Suppressor macrophage treated with lipopolysaccharide for 1 hour (primary cell): Measurements from ENCODE around the gene PDE6G.

Experiments used
- DNase-seq, 3 donors: peaks; one replicate each; pipeline ENCODE4 v3.0.0-alpha.2; 2020 to 2022

PDE6G gene

DNA sequence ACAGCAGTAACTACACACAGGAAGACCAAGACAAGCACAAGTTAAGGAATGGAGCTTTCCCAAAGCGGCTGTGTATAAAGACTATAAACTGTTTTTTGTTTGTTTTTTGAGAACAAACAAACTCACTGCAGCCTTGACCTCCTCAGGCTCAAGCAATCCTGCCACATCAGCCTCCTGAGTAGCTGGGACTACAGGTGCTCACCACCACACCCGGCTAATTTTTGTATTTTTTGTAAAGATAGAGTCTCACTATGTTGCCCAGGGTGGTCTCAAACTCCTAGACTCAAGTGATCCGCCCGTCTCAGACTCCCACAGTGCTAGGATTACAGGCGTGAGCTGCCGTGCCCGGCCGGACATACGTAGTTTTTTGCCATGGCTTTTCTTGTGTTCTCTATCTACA is 4.1 kb upstream of the PDE6G start:
- no peak for DNase-seq

DNA sequence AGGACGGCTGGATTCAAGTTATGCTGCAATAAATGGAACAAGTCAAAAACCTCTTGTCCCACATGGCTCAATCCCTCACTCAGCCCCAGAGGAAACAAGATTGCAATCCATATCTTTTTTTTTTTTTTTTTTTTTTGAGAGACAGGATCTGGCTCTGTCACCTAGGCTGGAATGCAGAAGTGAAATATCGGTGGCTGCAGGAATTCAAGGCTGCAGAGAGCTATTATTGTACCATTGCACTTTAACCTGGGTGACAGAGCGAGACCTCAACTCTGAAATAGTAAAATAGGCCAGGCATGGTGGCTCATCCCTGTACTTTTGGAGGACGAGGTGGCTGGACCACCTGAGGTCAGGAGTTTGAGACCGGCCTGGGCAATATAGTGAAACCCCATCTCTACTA is 2.7 kb upstream of the PDE6G start:
- DNase-seq, result no peak

DNA sequence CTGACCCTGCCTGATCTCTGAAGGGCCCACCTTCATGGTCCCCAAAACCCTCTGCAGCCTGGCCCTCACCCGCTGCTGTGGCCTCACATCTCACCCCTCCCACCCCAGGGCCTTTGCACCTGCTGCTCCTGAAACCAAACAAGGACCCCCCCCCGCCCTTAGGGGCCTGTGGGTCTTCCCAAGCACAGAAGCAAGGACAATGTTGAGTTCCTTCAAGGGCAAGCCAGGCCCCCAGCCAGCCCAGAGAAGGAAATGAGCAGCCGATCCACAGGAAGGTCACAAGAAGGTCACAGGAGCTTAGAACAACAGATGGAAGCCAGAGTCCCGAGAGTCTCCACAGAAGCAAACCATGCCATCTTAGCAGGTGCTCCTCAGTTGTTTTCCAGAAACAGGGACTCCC is 493 bp upstream of the PDE6G start:
- DNase-seq, result no peak

DNA sequence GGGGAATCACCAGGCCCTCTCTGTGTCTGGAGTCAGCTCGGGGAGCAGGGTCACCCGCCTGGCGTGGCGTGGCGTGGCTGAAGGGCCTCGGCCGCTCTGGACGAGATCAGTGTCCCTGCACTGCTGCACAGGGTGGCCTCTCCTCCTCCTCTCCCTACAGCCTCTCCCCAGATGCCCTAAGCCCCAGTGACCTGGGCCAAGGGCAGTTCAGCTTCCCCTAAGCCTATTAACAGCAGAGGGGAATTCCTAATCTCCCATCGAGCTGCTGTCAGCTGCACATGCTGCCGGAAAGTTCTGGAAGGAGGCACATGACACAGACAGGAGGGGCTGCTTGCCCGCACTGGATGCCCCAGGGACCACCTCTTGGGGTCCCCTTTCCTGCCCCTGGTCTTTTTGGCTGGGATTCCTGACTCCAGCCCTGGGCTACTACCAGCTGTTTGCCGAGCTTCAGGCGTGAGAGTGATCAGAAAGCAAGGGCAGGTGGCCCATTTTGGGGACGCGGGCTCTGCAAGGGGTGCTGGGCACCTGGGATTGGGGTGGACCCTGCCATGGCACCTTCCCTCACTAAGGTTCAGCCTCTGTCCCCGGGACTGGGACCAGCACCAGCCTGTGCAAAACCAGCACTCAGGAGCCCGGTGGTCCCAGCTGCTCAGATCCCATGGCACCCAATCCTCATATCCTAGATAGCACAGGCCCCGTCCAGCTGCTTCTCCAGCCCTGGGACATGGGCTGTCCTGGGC is 794 bp downstream of the PDE6G start:
- DNase-seq, result peak; percentile 57 to 77 (median 61)

DNA sequence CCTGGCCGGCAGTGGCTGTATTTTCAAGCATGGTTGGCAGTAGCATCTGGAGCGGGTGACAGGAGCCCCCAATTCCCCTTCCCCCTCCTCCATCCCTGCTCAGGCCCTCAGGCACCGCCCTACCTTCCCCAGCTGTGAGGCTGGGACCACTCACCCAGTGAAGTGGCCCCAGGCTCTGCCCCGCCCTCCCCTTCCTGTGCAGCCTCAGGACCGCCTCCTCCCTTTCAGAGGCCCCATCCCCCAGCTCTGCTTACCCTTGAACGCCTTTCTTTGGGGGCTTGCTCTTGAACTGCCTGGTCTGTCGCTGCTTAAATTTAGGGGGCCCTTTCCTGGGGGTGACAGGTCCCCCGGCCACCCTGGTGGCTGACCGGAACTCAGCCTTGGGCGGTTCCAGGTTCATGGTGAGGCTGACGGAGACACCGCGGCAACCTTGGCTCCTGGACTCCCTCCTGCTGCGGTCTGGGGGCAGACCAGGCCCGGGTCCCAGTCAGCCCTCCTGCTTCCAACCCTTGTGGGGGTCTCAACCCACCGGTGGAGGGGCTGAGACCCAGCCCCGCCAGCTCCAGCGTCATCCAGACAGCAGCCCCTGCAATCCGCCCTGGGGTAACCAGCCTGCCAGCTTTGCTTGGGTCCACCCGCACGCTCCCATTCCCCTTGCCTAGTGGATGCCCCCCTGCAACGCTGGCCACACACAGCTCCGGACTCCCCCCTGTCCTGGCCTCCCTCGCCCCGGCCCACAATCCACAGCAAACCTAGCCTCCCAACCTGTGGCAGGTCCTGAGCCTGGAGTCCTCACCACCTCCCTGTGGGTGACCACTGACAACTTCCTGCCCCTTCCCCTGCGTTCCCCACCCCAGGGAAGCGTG is 3.2 kb downstream of the PDE6G start:
- DNase-seq, result no peak

DNA sequence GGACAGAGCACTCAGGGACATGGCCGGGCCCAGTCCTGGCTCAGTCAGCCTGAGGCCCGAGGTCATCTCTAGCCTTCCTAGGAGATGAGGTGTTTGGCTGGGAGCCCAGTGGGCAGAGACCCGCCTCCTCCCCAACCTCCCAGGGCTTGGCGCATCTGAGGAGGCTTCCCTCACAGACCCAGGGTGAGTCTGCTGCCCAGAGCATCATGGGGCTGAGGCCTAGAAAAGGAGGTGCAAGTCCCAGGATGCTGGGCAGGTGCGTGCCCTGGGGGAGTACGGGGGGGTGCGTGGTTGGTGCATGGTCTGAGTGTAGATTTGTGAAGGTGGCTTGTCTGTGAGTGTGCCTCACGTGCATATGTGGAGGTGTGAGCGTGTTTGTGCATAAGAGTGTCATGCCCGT is 4.7 kb downstream of the PDE6G start:
- no peak for DNase-seq

DNA sequence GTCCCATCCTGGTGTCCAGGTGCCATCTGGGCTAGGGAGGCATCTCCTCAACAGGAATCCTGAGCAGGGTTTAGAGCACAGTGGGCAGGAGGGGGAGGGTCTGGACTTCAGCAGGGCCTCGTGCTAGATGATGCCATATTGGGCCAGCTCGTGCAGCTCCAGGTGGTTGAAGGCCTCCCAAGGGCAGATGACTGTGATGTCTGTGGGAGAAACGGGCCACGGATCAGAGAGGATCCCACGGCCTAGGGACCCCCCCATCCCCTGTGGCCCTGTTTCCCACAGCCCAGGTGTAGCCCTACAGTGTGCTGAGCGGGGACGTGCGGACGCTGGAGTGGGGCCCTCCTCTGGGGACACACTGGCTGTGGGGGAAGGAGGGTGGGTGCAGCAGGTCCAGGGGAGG is 5.4 kb downstream of the PDE6G start:
- no peak for DNase-seq

DNA sequence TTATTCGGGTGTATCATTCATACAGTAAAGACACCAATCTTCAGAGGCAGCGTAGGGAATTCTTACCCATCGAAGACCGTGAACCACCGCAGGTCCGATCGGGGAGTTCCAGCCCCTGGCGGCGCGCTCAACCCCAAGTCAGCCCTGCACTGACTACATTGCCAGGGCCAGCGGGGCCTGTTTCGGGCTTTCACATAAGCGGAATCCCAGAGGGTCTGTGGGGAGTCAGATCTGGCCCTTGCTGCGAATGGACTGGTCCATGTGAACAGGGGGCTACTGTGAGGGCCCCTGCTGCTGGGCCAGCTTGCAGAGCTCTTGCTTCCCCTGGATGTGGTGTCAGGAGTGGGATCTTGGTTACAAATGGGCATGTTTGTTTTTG is 7.6 kb downstream of the PDE6G start:
- no peak for DNase-seq

DNA sequence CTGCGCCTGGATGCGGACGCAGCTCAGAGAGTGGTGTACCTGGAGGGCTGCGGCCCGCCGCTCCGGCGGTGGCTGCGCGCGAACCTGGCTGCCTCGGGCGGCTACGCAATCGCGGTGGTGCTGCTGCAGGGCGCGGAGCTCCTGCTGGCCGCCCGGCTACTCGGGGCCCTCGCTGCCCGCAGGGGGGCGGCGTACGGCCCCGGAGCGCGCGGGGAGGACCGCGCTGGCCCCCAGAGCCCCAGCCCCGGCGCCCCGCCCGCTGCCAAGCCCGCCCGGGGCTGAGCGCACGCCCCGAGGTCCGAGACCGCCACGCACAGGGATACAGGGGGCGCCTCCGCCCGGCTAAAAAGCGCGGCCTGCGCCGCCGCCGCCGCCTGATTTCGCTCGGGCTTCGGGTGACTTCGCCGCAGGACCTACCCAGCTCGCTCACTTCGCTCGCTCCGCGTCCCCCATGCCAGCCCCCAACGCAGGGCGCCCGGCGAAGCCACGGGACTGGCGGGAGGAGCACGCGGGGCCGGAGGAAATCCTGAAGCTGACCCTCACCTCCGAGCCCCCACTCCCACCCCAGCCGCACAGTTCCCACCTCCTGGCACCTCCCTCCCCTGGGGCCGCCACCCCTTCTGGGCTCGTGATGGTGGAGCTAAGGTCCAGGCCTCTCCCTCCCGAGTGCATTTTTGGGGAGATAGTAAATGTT is 8.2 kb downstream of the PDE6G start:
- no peak for DNase-seq

DNA sequence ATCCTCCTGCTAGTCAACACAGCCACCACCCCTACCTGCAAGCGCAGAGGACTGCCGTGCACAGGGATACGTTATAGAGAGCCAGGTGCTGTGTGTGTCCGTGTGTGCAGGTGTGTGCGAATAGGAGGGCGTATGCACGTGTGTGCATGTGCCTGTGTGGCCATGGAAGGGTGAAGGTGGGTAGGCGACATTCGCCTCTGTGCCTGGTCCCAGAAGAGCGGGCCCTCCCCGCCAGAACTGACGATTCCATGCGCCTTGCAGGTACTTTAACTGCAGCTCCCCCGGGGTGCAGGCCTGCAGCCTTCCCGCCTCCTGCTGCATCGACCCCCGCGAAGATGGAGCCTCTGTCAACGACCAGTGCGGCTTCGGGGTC is 8.7 kb downstream of the PDE6G start:
- DNase-seq, result no peak

DNA sequence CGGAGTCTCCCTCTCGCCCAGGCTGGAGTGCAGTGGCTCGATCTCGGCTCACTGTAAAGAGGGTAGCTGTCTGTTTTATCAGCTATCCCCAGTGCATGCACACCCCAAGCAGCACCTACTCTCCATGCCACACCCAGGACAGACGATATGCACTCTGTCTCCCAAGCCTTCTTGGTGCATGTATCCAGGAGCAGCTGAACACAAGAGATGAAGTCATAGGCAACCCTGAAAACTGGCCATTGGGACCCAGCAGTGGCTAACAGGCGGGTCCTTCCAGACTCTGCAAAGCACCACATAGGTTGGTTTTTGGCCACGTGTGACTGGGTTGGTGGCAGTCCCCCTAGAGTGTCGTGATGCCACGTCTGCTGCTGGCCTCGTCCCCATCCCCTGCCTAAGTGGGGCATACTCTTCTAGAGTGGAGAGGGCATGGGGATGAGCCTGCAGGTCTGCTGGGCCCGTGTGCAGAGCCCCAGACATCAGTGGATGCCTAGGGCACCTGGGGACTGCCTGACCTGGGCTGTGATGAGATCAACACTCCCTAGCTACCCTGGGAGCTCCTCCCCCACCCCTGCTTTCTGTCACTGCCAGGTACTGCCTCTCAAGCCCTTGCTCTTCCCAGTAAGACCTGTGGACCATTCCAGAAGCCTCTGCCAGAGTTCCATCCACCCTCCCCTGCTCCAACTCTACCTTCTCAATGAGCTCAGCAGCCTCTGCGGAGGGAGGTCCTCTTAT is 9.3 kb downstream of the PDE6G start:
- no peak for DNase-seq

DNA sequence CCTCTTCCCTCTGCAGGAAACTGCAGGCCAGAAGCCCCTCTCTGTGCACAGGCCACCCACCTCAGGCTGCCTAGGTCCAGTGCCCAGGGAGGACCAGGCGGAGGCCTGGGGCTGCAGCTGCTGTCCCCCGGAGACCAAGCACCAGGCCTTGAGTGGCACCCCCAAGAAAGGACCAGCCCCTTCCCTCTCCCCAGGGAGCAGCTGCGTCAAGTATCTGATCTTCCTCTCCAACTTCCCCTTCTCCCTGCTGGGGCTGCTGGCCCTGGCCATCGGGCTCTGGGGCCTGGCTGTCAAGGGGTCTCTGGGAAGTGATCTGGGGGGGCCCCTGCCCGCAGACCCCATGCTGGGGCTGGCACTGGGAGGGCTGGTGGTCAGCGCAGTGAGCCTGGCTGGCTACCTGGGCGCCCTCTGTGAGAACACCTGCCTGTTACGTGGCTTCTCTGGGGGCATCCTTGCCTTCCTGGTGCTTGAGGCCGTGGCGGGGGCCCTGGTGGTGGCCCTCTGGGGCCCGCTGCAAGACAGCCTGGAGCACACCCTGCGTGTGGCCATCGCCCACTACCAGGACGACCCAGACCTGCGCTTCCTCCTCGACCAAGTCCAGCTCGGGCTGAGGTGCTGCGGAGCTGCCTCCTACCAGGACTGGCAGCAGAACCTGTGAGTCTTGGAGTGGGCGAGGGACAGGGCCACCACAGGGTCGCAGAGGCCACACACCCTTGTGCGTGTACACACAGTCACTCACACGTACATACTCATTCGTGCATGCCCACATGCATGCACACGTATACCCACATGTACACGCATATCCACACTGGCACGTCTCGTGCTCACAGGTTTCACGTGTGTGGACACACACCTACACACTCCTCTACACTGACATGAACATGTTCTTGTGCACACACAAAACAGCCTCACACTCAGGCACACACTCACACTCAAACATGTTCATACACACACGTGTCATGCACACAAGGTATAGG is 11.1 kb downstream of the PDE6G start:
- DNase-seq, result no peak

DNA sequence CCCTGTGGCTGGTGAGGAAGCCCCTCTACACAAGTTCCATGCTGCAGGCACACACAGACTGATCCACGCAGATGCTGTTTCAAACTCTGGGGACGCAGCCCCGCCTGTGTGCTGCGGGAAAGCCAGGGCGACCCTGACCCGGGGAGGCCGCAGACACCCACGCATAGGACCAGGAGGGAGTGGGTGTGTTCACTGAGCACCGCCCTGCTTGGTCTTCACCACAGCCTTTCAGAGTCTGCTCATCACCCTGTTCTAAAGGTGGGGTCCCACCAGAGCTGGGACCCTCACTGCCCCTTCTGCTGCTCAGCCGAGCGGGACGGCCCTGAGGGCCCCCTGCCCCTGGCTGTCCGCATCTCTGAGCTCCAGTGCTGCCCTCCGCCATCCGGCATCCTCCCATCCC is 11.8 kb downstream of the PDE6G start:
- DNase-seq, result no peak

DNA sequence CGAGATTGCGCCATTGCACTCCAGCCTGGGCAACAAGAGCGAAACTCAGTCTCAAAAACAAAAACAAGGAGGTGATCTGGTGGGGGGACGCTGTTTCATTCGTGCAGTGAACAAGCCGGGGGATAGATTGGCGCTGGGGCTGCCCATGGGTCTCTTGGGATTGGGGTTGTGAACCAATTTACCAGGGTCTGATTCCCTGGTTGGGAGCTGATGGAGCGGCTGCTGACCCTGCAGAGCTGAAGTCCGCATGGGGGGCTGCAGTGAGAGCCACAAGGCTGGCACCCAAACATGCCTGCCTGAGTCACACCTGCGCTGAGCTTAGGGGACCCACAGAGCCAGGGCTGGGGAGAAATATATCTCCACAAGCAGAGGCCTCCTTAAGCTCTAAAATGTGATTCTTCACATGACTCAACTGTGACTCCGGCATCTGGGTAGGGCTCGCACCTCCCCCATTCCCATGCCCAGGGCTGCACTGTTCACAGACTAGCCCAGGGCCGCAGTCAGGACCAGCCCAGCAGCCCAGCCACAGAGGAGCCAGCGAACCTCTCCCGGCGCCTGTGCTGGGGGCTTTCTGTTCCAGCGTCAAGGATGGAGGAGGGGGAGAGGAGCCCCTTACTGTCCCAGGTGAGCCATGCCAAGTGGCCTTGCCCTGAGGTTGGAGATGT is 14.4 kb downstream of the PDE6G start:
- DNase-seq, result no peak

DNA sequence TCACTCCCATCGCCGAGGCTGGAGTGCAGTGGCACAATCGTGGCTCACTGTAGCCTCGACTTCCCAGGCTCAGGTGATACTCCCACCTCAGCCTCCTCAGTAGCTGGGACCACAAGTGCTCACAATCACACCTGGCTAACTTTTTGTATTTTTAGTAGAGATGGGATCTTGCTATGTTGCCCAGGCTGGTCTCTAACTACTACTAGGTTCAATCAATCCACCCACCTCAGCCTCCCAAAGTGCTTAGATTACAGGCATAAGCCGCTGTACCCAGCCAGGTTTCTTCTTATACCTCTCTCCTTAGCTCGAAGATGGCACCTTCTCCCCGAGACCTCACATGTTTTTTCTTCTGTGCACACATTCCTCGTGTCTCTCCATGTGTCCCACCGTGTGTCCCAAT is 16.3 kb downstream of the PDE6G start:
- DNase-seq, result no peak

DNA sequence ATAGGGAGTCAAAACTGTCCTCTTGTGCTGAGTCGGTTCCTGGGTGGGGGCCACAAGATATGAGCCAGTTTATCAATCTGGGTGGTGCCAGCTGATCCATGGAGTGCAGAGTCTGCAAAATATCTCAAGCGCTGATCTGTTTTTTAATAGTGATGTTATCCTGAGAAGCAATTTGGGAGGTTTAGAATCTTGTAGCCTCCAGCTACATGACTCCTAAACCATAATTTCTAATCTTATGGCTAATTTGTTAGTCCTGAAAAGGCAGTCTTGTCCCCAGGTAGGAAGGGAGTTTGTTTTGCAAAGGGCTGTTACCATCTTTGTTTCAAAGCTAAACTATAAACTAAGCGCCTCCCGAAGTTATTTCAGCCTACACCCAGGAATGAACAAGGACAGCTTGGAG is 17.7 kb downstream of the PDE6G start:
- DNase-seq, result no peak

DNA sequence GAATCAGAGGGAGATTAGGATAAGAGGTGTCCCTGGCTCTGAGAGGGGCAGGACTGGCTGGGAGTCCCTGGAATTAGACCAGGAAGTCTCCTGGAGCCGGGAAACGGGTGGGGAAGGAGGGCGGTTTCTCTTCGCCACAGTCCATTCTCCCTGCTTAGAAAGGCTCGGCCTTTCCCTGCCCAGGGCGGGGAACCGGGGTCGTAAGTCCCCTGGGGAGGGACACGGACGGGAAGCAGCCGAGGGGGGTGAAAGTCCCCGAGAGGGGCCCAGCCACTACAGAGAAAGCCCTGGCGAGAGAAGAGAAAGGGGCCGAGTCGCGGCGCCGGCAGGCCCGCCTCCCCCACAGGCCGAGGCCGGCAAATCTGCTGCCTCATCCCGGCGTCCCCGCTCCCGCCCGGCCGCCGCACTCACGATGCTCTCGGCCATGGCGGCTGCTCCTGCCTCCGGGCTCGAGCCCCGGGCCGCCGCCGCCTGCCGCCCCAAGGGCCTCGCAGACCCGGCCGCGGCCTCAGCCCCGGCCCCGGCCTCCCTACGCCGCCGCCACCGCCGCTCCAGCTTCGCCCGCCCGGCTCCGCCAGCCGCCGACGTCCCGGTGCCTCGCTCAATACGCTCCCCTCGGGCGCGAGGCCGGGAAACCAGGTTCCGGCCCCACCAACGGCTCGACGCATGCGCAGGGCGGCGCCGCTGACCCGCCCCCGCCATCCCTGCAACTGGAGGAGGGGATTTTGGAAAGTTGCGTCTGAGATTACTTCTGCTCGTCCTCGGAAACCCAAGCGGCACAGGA is 19.6 kb downstream of the PDE6G start, which contains the start of the genes NPLOC4 and TSPAN10:
Gene NPLOC4 (minus strand): TSS at position 608 of the 784 bp plus-strand sequence. CDS start 182 bp downstream, at position 426.
Gene TSPAN10 (plus strand): TSS at position 692 of the 784 bp plus-strand sequence. CDS start 5,217 bp downstream, outside the sequence.
- DNase-seq, result peak; percentile 96 to 98 (median 98)

DNA sequence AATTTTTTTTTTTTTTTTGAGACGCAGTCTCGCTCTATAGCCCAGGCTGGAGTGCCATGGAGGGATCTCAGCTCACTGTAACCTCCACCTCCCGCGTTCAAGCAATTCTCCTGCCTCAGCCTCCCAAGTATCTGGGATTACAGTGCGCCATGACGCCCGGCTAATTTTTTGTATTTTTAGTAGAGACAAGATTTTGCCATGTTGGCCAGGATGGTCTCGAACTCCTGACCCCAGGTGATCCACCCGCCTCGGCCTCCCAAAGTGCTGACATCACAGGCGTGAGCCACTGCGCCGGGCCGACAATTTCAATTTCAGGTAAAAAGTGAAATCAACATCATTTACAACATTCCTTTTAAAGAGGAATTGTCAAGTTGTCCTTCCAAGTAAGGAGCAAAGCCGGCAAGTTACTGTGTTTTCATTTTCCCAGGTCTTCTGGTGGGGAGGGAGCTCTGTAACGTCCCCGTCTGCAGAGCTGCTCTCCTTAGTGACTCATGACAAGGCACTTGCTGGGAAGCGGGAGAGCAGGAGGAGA is 20.3 kb downstream of the PDE6G start:
- DNase-seq, result peak; percentile 42 to 58 (median 53)

DNA sequence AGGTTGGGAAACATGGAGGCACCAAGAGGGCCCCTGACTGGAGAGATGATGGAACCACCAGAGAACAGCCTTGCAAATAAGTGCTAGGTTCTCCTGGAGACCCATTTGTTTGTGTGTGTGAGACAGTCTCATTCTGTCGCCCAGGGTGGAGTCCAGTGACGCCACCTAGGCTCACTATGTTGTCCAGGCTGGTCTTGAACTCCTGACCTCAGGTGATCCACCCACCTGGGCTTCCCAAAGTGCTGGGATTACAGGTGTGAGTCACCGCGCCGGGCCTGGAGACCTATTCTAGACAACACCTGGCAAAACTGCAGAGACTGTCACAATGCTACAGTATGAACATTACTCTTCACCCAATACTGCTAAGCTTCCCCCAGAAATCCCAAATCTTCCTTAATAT is 20.9 kb downstream of the PDE6G start:
- DNase-seq, result no peak

DNA sequence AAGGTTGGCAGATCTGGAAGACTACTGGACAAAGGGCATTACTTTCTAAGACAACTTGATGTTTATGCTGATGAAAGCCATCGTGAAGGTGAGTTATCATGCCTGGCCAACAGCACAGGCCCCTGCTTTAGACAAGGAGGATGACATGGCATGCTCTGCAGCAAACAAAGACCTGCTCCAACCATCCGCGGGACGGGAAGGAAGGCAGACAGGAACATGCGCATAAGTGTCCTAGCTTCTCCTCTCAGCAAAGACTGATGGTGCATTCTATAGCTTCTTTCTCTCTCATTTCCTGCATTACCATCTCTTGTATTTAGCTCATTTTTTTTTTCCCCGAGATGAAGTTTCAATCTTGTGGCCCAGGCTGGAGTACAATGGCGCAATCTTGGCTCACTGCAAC is 24.9 kb downstream of the PDE6G start:
- no peak for DNase-seq
